OCI-LY1 (cell line): ENCODE results near the gene JMJD8.
A peak's percentile ranks its signal among the peaks of the same experiment; 100 is the strongest.

Source experiments
- H2AFZ ChIP-seq: fragments of 200-600 bp; sonication (generic), shearing (Covaris generic); 2 replicates; pipeline ENCODE4 v1.6.0; 2014; ENCODE audit warnings: antibody characterized with exemption, mild to moderate bottlenecking, low read length
- H3F3A ChIP-seq: fragments of 200-600 bp; sonication (generic), shearing (Covaris generic); 2 replicates; pipeline ENCODE4 v1.6.0; 2014; ENCODE audit warnings: mild to moderate bottlenecking, antibody characterized with exemption, low read length, moderate library complexity; ENCODE audit not compliant: insufficient read depth
- H3K27ac ChIP-seq: fragments of 200-600 bp; sonication (generic); 2 replicates; pipeline ENCODE4 v1.5.1; 2014; ENCODE audit warnings: low read length, mixed run types, mild to moderate bottlenecking, low read depth; ENCODE audit not compliant: poor library complexity, severe bottlenecking
- H3K27me3 ChIP-seq: fragments of 200-600 bp; sonication (generic); 2 replicates; pipeline ENCODE4 v1.6.0; 2014; ENCODE audit warnings: antibody characterized with exemption, mild to moderate bottlenecking, low read length, moderate library complexity; ENCODE audit not compliant: insufficient read depth
- H3K36me3 ChIP-seq: fragments of 200-600 bp; sonication (generic); 2 replicates; pipeline ENCODE4 v1.6.1; 2014; ENCODE audit warnings: mild to moderate bottlenecking, antibody characterized with exemption, low read length, moderate library complexity, mixed read lengths; ENCODE audit not compliant: insufficient read depth
- H3K4me1 ChIP-seq: fragments of 200-600 bp; sonication (generic); 2 replicates; pipeline ENCODE4 v1.5.1; 2014; ENCODE audit warnings: mild to moderate bottlenecking, low read length, moderate library complexity; ENCODE audit not compliant: insufficient read depth, severe bottlenecking
- H3K4me2 ChIP-seq: fragments of 200-600 bp; sonication (generic), shearing (Covaris generic); 2 replicates; pipeline ENCODE4 v1.6.1; 2014; ENCODE audit warnings: low read length
- H3K4me3 ChIP-seq: fragments of 200-600 bp; sonication (generic); 2 replicates; pipeline ENCODE4 v1.5.1; 2014; ENCODE audit warnings: low read length, low read depth, mild to moderate bottlenecking, mixed read lengths; ENCODE audit not compliant: poor library complexity, severe bottlenecking
- H3K79me2 ChIP-seq: fragments of 200-600 bp; shearing (Covaris generic); 2 replicates; pipeline ENCODE4 v1.6.1; 2016; ENCODE audit warnings: mixed run types, low read length, mixed read lengths; ENCODE audit not compliant: insufficient read depth
- H3K9ac ChIP-seq: fragments of 200-600 bp; sonication (generic), shearing (Covaris generic); 2 replicates; pipeline ENCODE4 v1.6.1; 2014; ENCODE audit warnings: mild to moderate bottlenecking, low read length, mixed read lengths
- H3K9me2 ChIP-seq: fragments of 200-600 bp; sonication (generic), shearing (Covaris generic); 2 replicates; pipeline ENCODE4 v1.6.1; 2014; ENCODE audit warnings: low read depth, mild to moderate bottlenecking, low read length, mixed read lengths
- H3K9me3 ChIP-seq: fragments of 200-600 bp; shearing (Covaris generic); 2 replicates; pipeline ENCODE4 v1.6.1; 2014; ENCODE audit warnings: low read length, mixed read lengths
- H4K20me1 ChIP-seq: fragments of 200-600 bp; sonication (generic), shearing (Covaris generic); 2 replicates; pipeline ENCODE4 v1.6.0; 2016; ENCODE audit warnings: mild to moderate bottlenecking, low read length; ENCODE audit not compliant: insufficient read depth
- EZH2 ChIP-seq: fragments of 200-600 bp; sonication (generic), shearing (Covaris generic); IDR thresholded peaks from 2 replicates; pipeline ENCODE4 v1.8.0; 2017; ENCODE audit warnings: borderline replicate concordance, mixed run types, mild to moderate bottlenecking, antibody characterized with exemption, low read length, moderate library complexity, mixed read lengths
- TF ChIP-seq, protein P1 (sequence below): fragments of 200-600 bp; sonication (generic), shearing (Covaris generic); IDR thresholded peaks from 2 replicates; pipeline ENCODE4 v1.5.1; 2017; ENCODE audit warnings: mild to moderate bottlenecking, antibody characterized with exemption, low read length, moderate library complexity, mixed read lengths

The JMJD8 gene

DNA sequence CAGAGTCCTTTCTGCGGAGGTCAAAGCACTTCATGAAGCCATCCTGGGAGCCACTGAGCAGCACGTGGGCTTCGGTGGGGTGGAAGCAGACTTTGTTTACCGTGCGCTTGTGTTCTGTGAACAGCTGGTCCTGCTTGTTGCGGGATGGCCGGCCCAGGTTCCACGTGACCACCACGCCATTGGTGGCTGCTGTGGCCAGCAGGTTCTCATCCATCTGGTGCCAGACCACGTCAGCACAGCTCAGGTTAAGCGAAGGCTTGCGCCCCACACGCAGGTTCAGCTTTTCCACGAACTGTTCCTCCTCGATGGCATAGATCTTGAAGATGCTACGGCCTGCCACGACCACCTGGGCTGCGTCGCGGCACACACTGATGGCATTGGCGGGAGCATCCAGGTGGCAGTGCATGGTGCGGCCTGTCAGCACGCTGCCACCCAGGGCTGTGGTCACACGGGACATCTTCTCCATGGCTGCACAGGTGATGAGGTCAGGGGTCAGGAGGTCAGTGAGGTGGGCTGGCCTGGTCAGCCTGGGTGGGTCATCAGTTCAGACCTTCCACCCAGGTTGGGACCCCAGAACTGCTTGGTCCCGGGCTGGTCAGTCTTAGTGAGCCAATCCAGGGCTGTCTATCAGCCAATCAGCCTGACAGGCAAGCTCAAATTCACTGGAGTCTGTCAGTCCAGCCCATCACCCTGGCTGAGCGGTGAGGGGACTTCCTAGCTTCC lies 5.2 kb upstream of the JMJD8 start:
- Histone ChIP-seq H3K9me3 (no peaks in the 10 kb centered on the region), H3K9ac (peak overlapping the region; percentile 94), H3K9me2 (no peaks in the 10 kb centered on the region), H3K4me3 (peak overlapping the region; percentile 91), H2AFZ (no peak overlapping the region), H3K27me3 (no peaks in the 10 kb centered on the region; the same call in 1 of the 2 replicates), H3K36me3 (peaks cover 16% of the 10 kb centered on the region; the same call in 1 of the 2 replicates), H3K4me2 (peak overlapping the region; percentile 95), H3K4me1 (peaks cover 37% of the 10 kb centered on the region), H4K20me1 (no peaks in the 10 kb centered on the region), H3F3A (no peaks in the 10 kb centered on the region), H3K27ac (no peak overlapping the region), H3K79me2 (no peaks in the 10 kb centered on the region)
- TF ChIP-seq, protein P1, sequence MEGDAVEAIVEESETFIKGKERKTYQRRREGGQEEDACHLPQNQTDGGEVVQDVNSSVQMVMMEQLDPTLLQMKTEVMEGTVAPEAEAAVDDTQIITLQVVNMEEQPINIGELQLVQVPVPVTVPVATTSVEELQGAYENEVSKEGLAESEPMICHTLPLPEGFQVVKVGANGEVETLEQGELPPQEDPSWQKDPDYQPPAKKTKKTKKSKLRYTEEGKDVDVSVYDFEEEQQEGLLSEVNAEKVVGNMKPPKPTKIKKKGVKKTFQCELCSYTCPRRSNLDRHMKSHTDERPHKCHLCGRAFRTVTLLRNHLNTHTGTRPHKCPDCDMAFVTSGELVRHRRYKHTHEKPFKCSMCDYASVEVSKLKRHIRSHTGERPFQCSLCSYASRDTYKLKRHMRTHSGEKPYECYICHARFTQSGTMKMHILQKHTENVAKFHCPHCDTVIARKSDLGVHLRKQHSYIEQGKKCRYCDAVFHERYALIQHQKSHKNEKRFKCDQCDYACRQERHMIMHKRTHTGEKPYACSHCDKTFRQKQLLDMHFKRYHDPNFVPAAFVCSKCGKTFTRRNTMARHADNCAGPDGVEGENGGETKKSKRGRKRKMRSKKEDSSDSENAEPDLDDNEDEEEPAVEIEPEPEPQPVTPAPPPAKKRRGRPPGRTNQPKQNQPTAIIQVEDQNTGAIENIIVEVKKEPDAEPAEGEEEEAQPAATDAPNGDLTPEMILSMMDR: no peak
- TF ChIP-seq EZH2: no peak

DNA sequence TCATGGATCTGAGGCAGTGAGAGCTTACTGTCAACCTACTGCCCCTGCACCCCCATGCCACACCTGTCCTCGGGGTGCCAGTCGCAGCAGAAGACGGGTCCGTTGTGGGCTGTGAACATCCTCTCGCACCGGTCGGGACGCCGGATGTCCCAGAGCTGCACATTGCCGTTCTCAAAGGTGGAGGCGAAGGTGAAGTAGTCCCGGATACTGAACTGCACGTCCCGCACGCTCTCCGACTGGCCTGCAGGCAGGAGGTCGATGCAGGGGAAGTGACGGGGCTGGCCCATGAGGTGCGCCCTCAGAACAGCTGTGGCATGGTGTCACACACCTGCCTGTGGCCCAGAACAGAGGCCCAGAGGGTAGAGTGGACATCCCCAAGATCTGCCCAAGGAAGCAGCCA lies 3.4 kb upstream of the JMJD8 start:
- no peak overlapping the region for H3K27ac ChIP-seq
- H3K4me3 ChIP-seq: no peak overlapping the region
- H3F3A ChIP-seq: no peaks in the 10 kb centered on the region
- peaks cover 42% of the 10 kb centered on the region for H3K4me1 ChIP-seq
- no peak overlapping the region for H2AFZ ChIP-seq
- no peak for TF ChIP-seq EZH2
- TF ChIP-seq, protein P1: no peak
- H3K9ac ChIP-seq: no peak overlapping the region
- H3K9me3 ChIP-seq: no peaks in the 10 kb centered on the region
- no peaks in the 10 kb centered on the region for H3K9me2 ChIP-seq
- no peaks in the 10 kb centered on the region for H3K79me2 ChIP-seq
- H4K20me1 ChIP-seq: no peaks in the 10 kb centered on the region
- peaks cover 24% of the 10 kb centered on the region for H3K36me3 ChIP-seq
- H3K4me2 ChIP-seq: no peak overlapping the region
- H3K27me3 ChIP-seq: no peaks in the 10 kb centered on the region

DNA sequence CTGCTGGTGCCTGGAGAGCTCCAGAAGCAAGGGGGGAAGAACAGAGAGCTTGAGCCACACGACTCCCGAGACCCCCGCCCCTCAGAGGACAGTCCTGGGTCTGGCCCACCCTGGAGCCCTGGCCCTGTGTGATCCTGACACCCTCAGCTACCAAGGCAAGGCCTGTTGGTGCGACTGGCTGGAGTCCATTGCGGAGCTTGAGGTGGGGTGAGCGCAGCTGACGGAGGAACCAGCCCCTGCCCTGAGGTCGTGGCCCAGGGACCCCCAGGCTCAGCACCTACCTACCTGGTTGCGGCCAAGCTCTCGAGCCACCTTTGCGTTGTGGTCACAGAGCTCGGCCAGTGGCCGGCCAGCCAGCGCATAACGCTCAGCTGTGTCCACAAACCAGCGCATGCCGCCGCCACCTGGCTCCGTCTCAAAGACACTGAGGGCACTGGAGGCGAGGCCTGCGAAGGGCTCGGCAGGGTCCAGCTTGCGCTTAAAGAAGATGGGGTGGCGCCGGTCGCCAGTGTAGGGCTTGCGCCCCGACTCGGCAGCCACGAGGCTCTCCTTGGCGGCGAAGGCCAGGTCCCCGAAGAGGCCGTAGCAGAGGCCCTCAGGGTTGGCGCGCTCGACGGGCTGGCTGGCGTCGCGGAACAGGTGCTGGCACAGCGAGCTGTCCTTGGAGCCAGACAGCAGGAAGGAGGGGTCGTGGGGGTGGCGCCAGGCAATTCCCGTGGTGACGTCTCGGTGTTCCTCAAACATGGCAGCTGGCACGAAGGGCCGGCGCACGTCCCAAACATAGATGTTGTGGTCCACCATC lies 2.5 kb upstream of the JMJD8 start:
- 0 out of 2 replicates have a peak, but pooled peaks cover under 1% of the 10 kb centered on the region for H3K79me2 ChIP-seq
- H3K9me2 ChIP-seq: no peaks in the 10 kb centered on the region
- H3K27ac ChIP-seq: no peak overlapping the region
- H3K4me2 ChIP-seq: no peak overlapping the region
- H3K9ac ChIP-seq: no peak overlapping the region
- peaks cover 51% of the 10 kb centered on the region for H3K4me1 ChIP-seq
- H3K9me3 ChIP-seq: no peaks in the 10 kb centered on the region
- H4K20me1 ChIP-seq: no peaks in the 10 kb centered on the region
- TF ChIP-seq EZH2: no peak
- TF ChIP-seq, protein P1: no peak
- H2AFZ ChIP-seq: no peak overlapping the region
- H3K27me3 ChIP-seq: no peaks in the 10 kb centered on the region
- H3K36me3 ChIP-seq: peaks cover 32% of the 10 kb centered on the region
- no peak overlapping the region for H3K4me3 ChIP-seq
- H3F3A ChIP-seq: no peaks in the 10 kb centered on the region
